Bone marrow (tissue), 2 donors: ENCODE results near the gene SERPINB1.
"Not testable (repeated sequence)": the region's sequence is repeated elsewhere in the genome, so short reads cannot be mapped to it uniquely, and the experiment has no call there.

Experiments
- DNase-seq, 2 donors: peaks; one replicate each; lab custom pipeline; 2025; lab: John Stamatoyannopoulos, UW

The SERPINB1 gene

GRCh38 chr6:2866171-2866846 is 24.6 kb upstream of the SERPINB1 start:
- DNase-seq = no peak

- no peak for DNase-seq
These were observed 24.1 kb upstream of the SERPINB1 start for GRCh38 chr6:2865694-2866151.

GRCh38 chr6:2865270-2865669 is 23.6 kb upstream of the SERPINB1 start:
- DNase-seq = no peak

GRCh38 chr6:2863901-2864300 is 22.2 kb upstream of the SERPINB1 start:
- no peak for DNase-seq

- peak in 1 of 2 donors; percentile 81 for DNase-seq
These were observed 21.1 kb upstream of the SERPINB1 start for GRCh38 chr6:2862712-2863181.

GRCh38 chr6:2861822-2862164 is 20.1 kb upstream of the SERPINB1 start:
- no peak for DNase-seq

- no peak for DNase-seq
These were observed 19.6 kb upstream of the SERPINB1 start for GRCh38 chr6:2861060-2861821.

- DNase-seq = not testable (repeated sequence)
These were observed 19.0 kb upstream of the SERPINB1 start for GRCh38 chr6:2860706-2861059.

GRCh38 chr6:2859798-2860705 is 18.4 kb upstream of the SERPINB1 start:
- DNase-seq = not testable (repeated sequence)

GRCh38 chr6:2859185-2859700 is 17.6 kb upstream of the SERPINB1 start:
- DNase-seq = peak in 1 of 2 donors; percentile 84

GRCh38 chr6:2857580-2858337 is 16.1 kb upstream of the SERPINB1 start:
- DNase-seq = peak in 1 of 2 donors; percentile 79

- no peak for DNase-seq
These were observed 15.5 kb upstream of the SERPINB1 start for GRCh38 chr6:2857185-2857579.

- no peak for DNase-seq
These were observed 13.4 kb upstream of the SERPINB1 start for GRCh38 chr6:2855061-2855519.

- peak; percentile 37 to 81 for DNase-seq
These were observed 12.8 kb upstream of the SERPINB1 start for GRCh38 chr6:2854396-2854982.

GRCh38 chr6:2853769-2854395 is 12.2 kb upstream of the SERPINB1 start:
- DNase-seq = peak; percentile 62 to 76

- DNase-seq = not testable (repeated sequence)
These were observed 11.7 kb upstream of the SERPINB1 start for GRCh38 chr6:2853378-2853768.

- DNase-seq = no peak
These were observed 11.3 kb upstream of the SERPINB1 start for GRCh38 chr6:2852921-2853322.

GRCh38 chr6:2852514-2852855 is 10.8 kb upstream of the SERPINB1 start:
- no peak for DNase-seq

GRCh38 chr6:2851727-2852513 is 10.3 kb upstream of the SERPINB1 start:
- no peak for DNase-seq
